Kidney epithelial cell (primary cell): ENCODE measurements around the gene COPRS. TPM values are rescaled to one million over a fixed set of nuclear protein-coding genes. Genes with fewer than 3 reads are reported as not detected.

ENCODE experiments used
- DNase-seq: peaks from one replicate; pipeline ENCODE4 v3.0.0-alpha.2; 2010; ENCODE audit warnings: low read depth
- H3K27me3 ChIP-seq: 2 replicates; pipeline ENCODE4 v1.6.0; 2011; ENCODE audit warnings: low read length; ENCODE audit not compliant: control insufficient read depth, insufficient read depth
- H3K36me3 ChIP-seq: 2 replicates; pipeline ENCODE4 v1.5.1; 2011; ENCODE audit warnings: low read length; ENCODE audit not compliant: control insufficient read depth, insufficient read depth
- H3K4me3 ChIP-seq: 2 replicates; pipeline ENCODE4 v1.5.1; 2011; ENCODE audit warnings: low read depth, mild to moderate bottlenecking, control low read depth, low read length
- total RNA-seq: library from RNA; depleted of rRNA; stranded (reverse); fragments of >200 nt; gene quantifications from 2 replicates; pipeline ENCODE4 v1.2.3, GENCODE V29; 2015
- TF ChIP-seq, protein P1 (sequence below): IDR thresholded peaks from 2 replicates; pipeline ENCODE4 v1.5.1; 2011; ENCODE audit warnings: mild to moderate bottlenecking, moderate library complexity, low read length, control low read depth, inconsistent platforms; ENCODE audit not compliant: insufficient read depth, poor library complexity, severe bottlenecking

Gene COPRS, protein sequence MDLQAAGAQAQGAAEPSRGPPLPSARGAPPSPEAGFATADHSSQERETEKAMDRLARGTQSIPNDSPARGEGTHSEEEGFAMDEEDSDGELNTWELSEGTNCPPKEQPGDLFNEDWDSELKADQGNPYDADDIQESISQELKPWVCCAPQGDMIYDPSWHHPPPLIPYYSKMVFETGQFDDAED
- 78.2 and 88.8 TPM in 2 replicates for total RNA-seq

DNA sequence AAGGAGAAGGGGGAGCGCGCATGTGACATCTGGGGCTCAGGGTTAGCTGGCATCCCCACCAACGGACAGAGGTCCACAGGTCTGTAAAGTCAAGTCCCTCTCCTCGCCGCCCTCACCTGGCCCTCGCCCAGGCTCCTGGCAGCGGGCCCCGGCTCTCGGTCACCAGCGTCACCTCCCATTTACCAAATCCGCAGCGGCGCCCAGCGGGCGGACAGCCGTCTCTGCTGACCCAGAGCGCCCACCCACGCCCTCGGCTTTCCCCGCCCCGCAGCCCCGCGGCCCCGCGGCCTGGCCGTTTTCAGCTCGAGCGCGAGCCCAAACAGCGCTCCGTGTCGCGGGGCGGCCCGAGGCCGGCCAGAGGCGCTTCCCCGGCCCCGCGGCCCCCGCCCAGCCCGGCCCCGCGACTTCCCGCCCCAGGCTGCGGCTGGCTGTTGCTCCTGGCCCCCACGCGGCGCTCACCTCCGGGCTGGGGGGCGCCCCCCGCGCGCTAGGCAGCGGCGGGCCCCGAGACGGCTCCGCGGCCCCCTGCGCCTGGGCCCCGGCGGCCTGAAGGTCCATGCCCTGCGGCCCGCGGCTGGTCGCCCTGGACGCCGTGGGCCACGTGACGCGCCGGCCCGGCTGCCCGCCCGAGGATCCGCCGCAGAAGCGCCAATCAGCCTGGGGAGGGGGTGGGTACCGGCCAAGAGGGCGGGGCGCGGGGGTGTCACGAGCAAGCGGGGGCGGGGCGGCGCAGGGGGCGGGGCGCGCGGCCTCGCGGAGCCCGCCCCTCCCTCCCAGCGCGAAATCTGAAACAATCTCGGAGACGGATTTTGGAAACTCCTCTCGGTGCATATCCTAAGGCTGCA is at the start of gene COPRS:
COPRS (minus strand) TSS at position 603 of the 845 bp plus-strand sequence; CDS start at position 558, 45 bp downstream.
- H3K36me3 ChIP-seq: no peaks in the 10 kb centered on the region
- no peaks in the 10 kb centered on the region for H3K27me3 ChIP-seq
- peak within 1 kb of the TSS; percentile 67 for H3K4me3 ChIP-seq
- TF ChIP-seq, protein P1, sequence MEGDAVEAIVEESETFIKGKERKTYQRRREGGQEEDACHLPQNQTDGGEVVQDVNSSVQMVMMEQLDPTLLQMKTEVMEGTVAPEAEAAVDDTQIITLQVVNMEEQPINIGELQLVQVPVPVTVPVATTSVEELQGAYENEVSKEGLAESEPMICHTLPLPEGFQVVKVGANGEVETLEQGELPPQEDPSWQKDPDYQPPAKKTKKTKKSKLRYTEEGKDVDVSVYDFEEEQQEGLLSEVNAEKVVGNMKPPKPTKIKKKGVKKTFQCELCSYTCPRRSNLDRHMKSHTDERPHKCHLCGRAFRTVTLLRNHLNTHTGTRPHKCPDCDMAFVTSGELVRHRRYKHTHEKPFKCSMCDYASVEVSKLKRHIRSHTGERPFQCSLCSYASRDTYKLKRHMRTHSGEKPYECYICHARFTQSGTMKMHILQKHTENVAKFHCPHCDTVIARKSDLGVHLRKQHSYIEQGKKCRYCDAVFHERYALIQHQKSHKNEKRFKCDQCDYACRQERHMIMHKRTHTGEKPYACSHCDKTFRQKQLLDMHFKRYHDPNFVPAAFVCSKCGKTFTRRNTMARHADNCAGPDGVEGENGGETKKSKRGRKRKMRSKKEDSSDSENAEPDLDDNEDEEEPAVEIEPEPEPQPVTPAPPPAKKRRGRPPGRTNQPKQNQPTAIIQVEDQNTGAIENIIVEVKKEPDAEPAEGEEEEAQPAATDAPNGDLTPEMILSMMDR: no peak
- DNase-seq: peak; percentile 39

DNA sequence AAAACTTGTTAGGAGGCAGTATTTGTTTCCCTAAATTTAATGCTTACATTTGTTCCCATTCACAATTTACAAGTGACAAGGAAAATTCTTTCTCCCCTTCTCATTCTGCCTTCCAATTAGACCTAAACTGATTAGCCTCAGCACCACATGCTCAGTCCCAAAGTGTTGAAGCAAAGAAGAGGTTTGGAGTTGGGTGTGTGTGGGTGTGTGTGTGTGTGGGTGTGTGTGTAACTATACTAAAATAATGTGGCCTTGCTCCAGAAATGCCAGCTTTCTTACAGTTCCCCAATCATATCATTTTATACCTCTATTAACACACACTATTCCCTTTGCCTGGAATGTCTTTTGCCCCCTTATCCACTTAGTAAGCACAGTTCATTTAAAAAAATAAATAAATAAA is 49.3 kb upstream of the COPRS start:
- no peak overlapping the region for H3K4me3 ChIP-seq
- no peak for DNase-seq
- TF ChIP-seq, protein P1: no peak
- no peaks in the 10 kb centered on the region for H3K36me3 ChIP-seq
- no peaks in the 10 kb centered on the region for H3K27me3 ChIP-seq

DNA sequence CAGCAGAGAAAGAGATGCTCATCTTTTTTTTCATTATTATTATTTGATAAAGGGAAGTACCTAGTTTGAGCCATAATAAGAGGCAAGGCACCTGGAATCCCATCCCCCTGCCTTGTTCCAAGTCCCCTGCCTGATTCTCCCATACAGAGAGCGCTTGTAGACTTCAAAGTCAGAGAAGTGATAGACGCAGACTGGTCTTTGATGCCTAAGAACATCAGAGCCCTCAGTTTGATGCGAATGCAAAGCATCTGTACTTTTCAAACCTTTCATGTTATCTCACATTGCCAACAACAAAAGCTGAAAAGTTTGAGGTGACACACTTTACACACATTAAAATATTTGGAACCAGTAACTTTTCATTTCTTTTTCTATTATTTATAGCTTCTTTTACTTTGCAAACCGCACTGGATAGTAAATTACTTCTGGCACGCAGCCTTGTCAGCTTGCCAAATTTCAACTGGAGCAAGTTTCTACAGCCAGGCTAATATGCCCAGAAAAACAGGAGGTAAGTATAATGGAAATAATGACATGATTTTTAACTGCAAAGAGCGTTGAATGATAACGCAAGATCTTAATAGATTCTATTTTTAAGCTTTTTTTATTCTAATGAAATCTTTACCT is 48.4 kb upstream of the COPRS start:
- DNase-seq: no peak
- TF ChIP-seq, protein P1: no peak
- no peak overlapping the region for H3K4me3 ChIP-seq
- no peaks in the 10 kb centered on the region for H3K36me3 ChIP-seq
- H3K27me3 ChIP-seq: no peaks in the 10 kb centered on the region

DNA sequence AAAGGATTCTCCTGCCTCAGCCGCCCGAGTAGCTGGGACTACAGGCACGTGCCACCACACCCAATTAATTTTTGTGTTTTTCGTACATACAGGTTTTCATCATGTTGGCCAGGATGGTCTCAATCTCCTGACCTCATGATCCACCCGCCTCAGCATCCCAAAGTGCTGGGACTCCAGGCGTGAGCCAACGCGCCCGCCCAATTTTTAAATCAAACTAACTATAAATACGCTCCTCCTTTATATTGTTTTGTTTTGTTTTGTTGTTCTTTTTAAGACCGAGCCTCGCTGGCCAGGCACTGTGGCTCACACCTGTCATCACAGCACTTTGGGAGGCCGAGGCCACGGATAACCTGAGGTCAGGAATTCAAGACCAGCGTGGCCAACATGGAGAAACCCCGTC is 44.4 kb upstream of the COPRS start:
- no peaks in the 10 kb centered on the region for H3K27me3 ChIP-seq
- DNase-seq: no peak
- TF ChIP-seq, protein P1: no peak
- no peaks in the 10 kb centered on the region for H3K36me3 ChIP-seq
- H3K4me3 ChIP-seq: no peak overlapping the region

DNA sequence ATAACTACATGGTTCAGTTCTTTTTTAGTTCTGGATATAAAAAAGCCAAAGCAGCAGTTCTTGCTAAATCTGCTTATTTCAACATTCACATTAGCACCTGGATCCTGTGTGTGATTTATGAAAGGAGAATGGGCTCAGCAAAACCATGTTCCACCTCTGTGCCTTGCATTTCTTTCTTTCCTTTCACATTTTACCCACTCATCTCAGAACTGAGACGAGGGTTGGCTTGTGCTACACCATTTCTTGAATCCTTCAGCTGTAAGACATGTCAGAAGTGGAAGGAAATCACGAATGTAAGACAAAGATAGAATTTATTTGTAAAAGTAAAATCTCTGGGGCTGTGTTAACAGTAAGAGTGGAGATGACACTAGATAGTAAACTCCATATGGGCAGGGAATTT is 43.6 kb upstream of the COPRS start:
- TF ChIP-seq, protein P1: no peak

More for the DNA sequence above, 43.6 kb upstream of the COPRS start:
- Histone ChIP-seq H3K36me3 (no peaks in the 10 kb centered on the region), H3K27me3 (no peaks in the 10 kb centered on the region), H3K4me3 (no peak overlapping the region)
- no peak for DNase-seq
